ENCODE measurements around the gene TLR10.

Gene TLR10

GRCh38 chr4:38735870-38736269 is 46.9 kb downstream of the TLR10 start:
- TF ChIP-seq EZH2phosphoT487 (IDR thresholded peaks at IDR 0.05; ENCODE audit: low read depth): no peak
- Histone ChIP-seq H3K36me3 (replicated peaks; ENCODE audit: low read depth, low read length) (peaks cover 6% of the 10 kb centered on the region), H3K4me2 (ENCODE audit: low read length) (no peak overlapping the region), H3K4me1 (ENCODE audit: low read length) (peaks cover 6% of the 10 kb centered on the region), H2AFZ (ENCODE audit: low read depth, low read length) (no peak overlapping the region), H4K20me1 (ENCODE audit: insufficient read depth, low read length) (no peaks in the 10 kb centered on the region), H3K27me3 (ENCODE audit: low read depth, low read length) (no peaks in the 10 kb centered on the region), H3K27ac (ENCODE audit: low read length) (no peak overlapping the region), H3K79me2 (ENCODE audit: low read length) (no peaks in the 10 kb centered on the region), H3K9ac (ENCODE audit: low read length) (no peak overlapping the region), H3K4me3 (ENCODE audit: low read length) (no peak overlapping the region), H3K9me3 (ENCODE audit: insufficient read depth, low read length) (no peaks in the 10 kb centered on the region)

- H3K27ac ChIP-seq (ENCODE audit: low read length): no peak overlapping the region
- H3K27me3 ChIP-seq (ENCODE audit: low read depth, low read length): no peaks in the 10 kb centered on the region
- H3K36me3 ChIP-seq (replicated peaks; ENCODE audit: low read depth, low read length): peaks cover 6% of the 10 kb centered on the region
- no peak for TF ChIP-seq CTCF (IDR thresholded peaks at IDR 0.05; ENCODE audit: low read depth, low read length)
- TF ChIP-seq EZH2phosphoT487 (IDR thresholded peaks at IDR 0.05; ENCODE audit: low read depth): no peak
- no peak overlapping the region for H2AFZ ChIP-seq (ENCODE audit: low read depth, low read length)
- H3K79me2 ChIP-seq (ENCODE audit: low read length): no peaks in the 10 kb centered on the region
- H4K20me1 ChIP-seq (ENCODE audit: insufficient read depth, low read length): no peaks in the 10 kb centered on the region
- no peak overlapping the region for H3K9ac ChIP-seq (ENCODE audit: low read length)
- H3K4me2 ChIP-seq (ENCODE audit: low read length): no peak overlapping the region
- no peaks in the 10 kb centered on the region for H3K9me3 ChIP-seq (ENCODE audit: insufficient read depth, low read length)
- no peak overlapping the region for H3K4me3 ChIP-seq (ENCODE audit: low read length)
- peaks cover 9% of the 10 kb centered on the region for H3K4me1 ChIP-seq (ENCODE audit: low read length)
Observed at GRCh38 chr4:38734911-38735310, 47.9 kb downstream of the TLR10 start.

GRCh38 chr4:38734446-38734845 is 48.3 kb downstream of the TLR10 start:
- Histone ChIP-seq H3K27me3 (ENCODE audit: low read depth, low read length) (no peaks in the 10 kb centered on the region), H2AFZ (ENCODE audit: low read depth, low read length) (no peak overlapping the region), H3K4me1 (ENCODE audit: low read length) (peaks cover 9% of the 10 kb centered on the region), H3K4me3 (ENCODE audit: low read length) (no peak overlapping the region), H3K4me2 (ENCODE audit: low read length) (no peak overlapping the region), H3K79me2 (ENCODE audit: low read length) (no peaks in the 10 kb centered on the region), H3K36me3 (replicated peaks; ENCODE audit: low read depth, low read length) (peaks cover 6% of the 10 kb centered on the region), H3K9me3 (ENCODE audit: insufficient read depth, low read length) (no peaks in the 10 kb centered on the region), H4K20me1 (ENCODE audit: insufficient read depth, low read length) (no peaks in the 10 kb centered on the region), H3K9ac (ENCODE audit: low read length) (no peak overlapping the region), H3K27ac (ENCODE audit: low read length) (no peak overlapping the region)
- no peak for TF ChIP-seq CTCF (IDR thresholded peaks at IDR 0.05; ENCODE audit: low read depth, low read length)
- TF ChIP-seq EZH2phosphoT487 (IDR thresholded peaks at IDR 0.05; ENCODE audit: low read depth): no peak

GRCh38 chr4:38733663-38734062 is 49.1 kb downstream of the TLR10 start:
- H3K4me2 ChIP-seq (ENCODE audit: low read length): no peak overlapping the region

More at GRCh38 chr4:38733663-38734062, 49.1 kb downstream of the TLR10 start:
- H3K9ac ChIP-seq (ENCODE audit: low read length): no peak overlapping the region
- no peak overlapping the region for H2AFZ ChIP-seq (ENCODE audit: low read depth, low read length)
- H3K4me1 ChIP-seq (ENCODE audit: low read length): peaks cover 9% of the 10 kb centered on the region
- no peaks in the 10 kb centered on the region for H3K9me3 ChIP-seq (ENCODE audit: insufficient read depth, low read length)
- no peak overlapping the region for H3K27ac ChIP-seq (ENCODE audit: low read length)
- H3K36me3 ChIP-seq (replicated peaks; ENCODE audit: low read depth, low read length): peaks cover 6% of the 10 kb centered on the region
- no peaks in the 10 kb centered on the region for H4K20me1 ChIP-seq (ENCODE audit: insufficient read depth, low read length)
- H3K79me2 ChIP-seq (ENCODE audit: low read length): no peaks in the 10 kb centered on the region
- H3K27me3 ChIP-seq (ENCODE audit: low read depth, low read length): no peaks in the 10 kb centered on the region
- no peak for TF ChIP-seq EZH2phosphoT487 (IDR thresholded peaks at IDR 0.05; ENCODE audit: low read depth)
- no peak for TF ChIP-seq CTCF (IDR thresholded peaks at IDR 0.05; ENCODE audit: low read depth, low read length)
- no peak overlapping the region for H3K4me3 ChIP-seq (ENCODE audit: low read length)

All from OCI-LY3 (cell line).